Neuronal stem cell (in vitro differentiated cells): ENCODE data around the gene TPRG1L.

ENCODE experiments used
- DNase-seq: peaks from one replicate; pipeline ENCODE4 v3.0.0-alpha.2; 2013; ENCODE audit warnings: low spot score
- H2AFZ ChIP-seq: one replicate; pipeline ENCODE4 v1.6.1; 2013; ENCODE audit warnings: mild to moderate bottlenecking, low read length, inconsistent platforms
- H2AK5ac ChIP-seq: 2 replicates; pipeline ENCODE4 v1.6.1; 2013; ENCODE audit warnings: low read depth, mild to moderate bottlenecking, inconsistent platforms, low read length, moderate library complexity, mixed read lengths
- H2BK120ac ChIP-seq: 2 replicates; pipeline ENCODE4 v1.6.1; 2013; ENCODE audit warnings: low read depth, mild to moderate bottlenecking, inconsistent platforms, low read length, moderate library complexity, mixed read lengths
- H2BK12ac ChIP-seq: one replicate; pipeline ENCODE4 v1.6.1; 2013; ENCODE audit warnings: low read length, inconsistent platforms
- H2BK15ac ChIP-seq: 2 replicates; pipeline ENCODE4 v1.6.1; 2013; ENCODE audit warnings: mild to moderate bottlenecking, low read length, inconsistent platforms, mixed read lengths
- H2BK5ac ChIP-seq: one replicate; pipeline ENCODE4 v1.6.1; 2013; ENCODE audit warnings: inconsistent platforms, mild to moderate bottlenecking, low read length, moderate library complexity
- H3K14ac ChIP-seq: one replicate; pipeline ENCODE4 v1.6.1; 2013; ENCODE audit warnings: low read length, inconsistent platforms
- H3K18ac ChIP-seq: 2 replicates; pipeline ENCODE4 v1.6.1; 2013; ENCODE audit warnings: low read length, inconsistent platforms
- H3K23ac ChIP-seq: 2 replicates; pipeline ENCODE4 v1.6.1; 2013; ENCODE audit warnings: low read depth, mild to moderate bottlenecking, mixed read lengths, low read length, inconsistent platforms; ENCODE audit not compliant: poor library complexity
- H3K27ac ChIP-seq: replicated peaks from 3 replicates; pipeline ENCODE4 v1.5.1; 2013; ENCODE audit warnings: low read length, inconsistent platforms
- H3K27me3 ChIP-seq, 3 experiments: 2 replicates each; pipeline ENCODE4 v1.6.1; 2013; ENCODE audit warnings: low read length in 3 of 3, mild to moderate bottlenecking in 2 of 3, inconsistent platforms in 1 of 3, low read depth in 1 of 3, mixed read lengths in 1 of 3, moderate library complexity in 1 of 3; ENCODE audit not compliant: control insufficient read depth in 3 of 3, insufficient read depth in 3 of 3
- H3K36me3 ChIP-seq, 2 donors: replicated peaks in 1 of 2; 2 replicates each; pipeline ENCODE4 v1.6.1; 2013; ENCODE audit warnings: low read length in 2 of 2; ENCODE audit not compliant: control insufficient read depth in 2 of 2, insufficient read depth in 2 of 2
- H3K4ac ChIP-seq: 2 replicates; pipeline ENCODE4 v1.6.1; 2013; ENCODE audit warnings: inconsistent platforms, mild to moderate bottlenecking, low read length, moderate library complexity
- H3K4me1 ChIP-seq, 2 donors: 1 replicate in 1 of 2; 2 replicates in 1 of 2; pipeline ENCODE4 v1.6.1; 2013; ENCODE audit warnings: low read length in 2 of 2, low read depth in 1 of 2; ENCODE audit not compliant: control insufficient read depth in 2 of 2, insufficient read depth in 1 of 2
- H3K4me2 ChIP-seq: one replicate; pipeline ENCODE4 v1.6.1; 2013; ENCODE audit warnings: mild to moderate bottlenecking, low read length, inconsistent platforms; ENCODE audit not compliant: insufficient read depth, poor library complexity, severe bottlenecking
- H3K4me3 ChIP-seq, 2 donors: 2 replicates each; pipeline ENCODE4 v1.5.1; 2013; ENCODE audit warnings: low read length in 2 of 2, mild to moderate bottlenecking in 2 of 2, inconsistent platforms in 1 of 2, moderate library complexity in 1 of 2
- H3K79me1 ChIP-seq: one replicate; pipeline ENCODE4 v1.6.1; 2013; ENCODE audit warnings: low read depth, mild to moderate bottlenecking, inconsistent platforms, low read length, moderate library complexity
- H3K9ac ChIP-seq: one replicate; pipeline ENCODE4 v1.6.1; 2013; ENCODE audit warnings: mild to moderate bottlenecking, low read depth, low read length, inconsistent platforms; ENCODE audit not compliant: poor library complexity
- H3K9me3 ChIP-seq, 2 donors: replicated peaks in 1 of 2; 2 replicates each; pipeline versions ENCODE3 to v1.6.1; 2013; ENCODE audit warnings: low read length in 2 of 2, mild to moderate bottlenecking in 2 of 2, inconsistent platforms in 1 of 2, low read depth in 1 of 2, mixed read lengths in 1 of 2, moderate library complexity in 1 of 2; ENCODE audit not compliant: control insufficient read depth in 2 of 2, insufficient read depth in 1 of 2
- H4K8ac ChIP-seq: one replicate; pipeline ENCODE4 v1.6.1; 2013; ENCODE audit warnings: low read depth, mild to moderate bottlenecking, inconsistent platforms, low read length, moderate library complexity
- H4K91ac ChIP-seq: one replicate; pipeline ENCODE4 v1.6.1; 2013; ENCODE audit warnings: low read length, low read depth, mild to moderate bottlenecking, inconsistent platforms; ENCODE audit not compliant: poor library complexity
- WGBS, 2 donors: extraction: QIAGEN DNeasy Blood & Tissue Kit; methylation state at CpG; one replicate each; pipeline ENCODE4 v1.1.7; 2013; ENCODE audit warnings: missing lambda C conversion rate in 2 of 2, mixed read lengths in 1 of 2; ENCODE audit not compliant: insufficient read length in 2 of 2, insufficient replicate concordance in 1 of 2; ENCODE audit errors: extremely low coverage in 2 of 2; 5-methylcytosine and 5-hydroxymethylcytosine counted together

Gene TPRG1L

GRCh38 chr1:3603571-3604467 is 21.0 kb upstream of the TPRG1L start:
- Histone ChIP-seq H2AK5ac (peak overlapping the region; percentile 51), H3K9ac (no peak overlapping the region), H3K14ac (peak overlapping the region; percentile 77), H3K9me3 (peaks cover 0 to 4% of the 10 kb centered on the region in 2 donors), H3K27me3 (no peaks in the 10 kb centered on the region), H3K79me1 (peaks cover 39% of the 10 kb centered on the region), H4K91ac (no peak overlapping the region), H3K27ac (no peak overlapping the region), H3K4ac (no peak overlapping the region), H2BK5ac (no peak overlapping the region), H3K4me1 (peaks cover 14 to 26% of the 10 kb centered on the region in 2 donors), H3K18ac (peak overlapping the region; percentile 60), H2BK15ac (no peak overlapping the region), H3K4me3 (no peak overlapping the region), H2BK12ac (peak overlapping the region; percentile 31), H3K23ac (peak overlapping the region; percentile 66), H2AFZ (no peak overlapping the region), H4K8ac (no peak overlapping the region), H3K36me3 (peaks cover 4 to 6% of the 10 kb centered on the region in 2 donors), H2BK120ac (no peak overlapping the region), H3K4me2 (no peak overlapping the region)
- DNase-seq = no peak
- no CpG with 5 or more reads among the region's 29 CpGs for WGBS, 2 donors

- DNase-seq = no peak
- Histone ChIP-seq H3K79me1 (peaks cover 45% of the 10 kb centered on the region), H3K36me3 (peaks cover 3 to 4% of the 10 kb centered on the region in 2 donors), H3K27ac (no peak overlapping the region), H3K4me1 (peaks cover 14 to 26% of the 10 kb centered on the region in 2 donors), H3K23ac (peak overlapping the region; percentile 66), H2BK12ac (no peak overlapping the region), H2AFZ (no peak overlapping the region), H2AK5ac (peak overlapping the region; percentile 29), H3K27me3 (no peaks in the 10 kb centered on the region), H2BK15ac (no peak overlapping the region), H3K4me2 (no peak overlapping the region), H2BK120ac (no peak overlapping the region), H3K4ac (no peak overlapping the region), H3K9me3 (peaks cover 0 to 4% of the 10 kb centered on the region in 2 donors), H3K14ac (no peak overlapping the region), H4K8ac (no peak overlapping the region), H4K91ac (no peak overlapping the region), H2BK5ac (no peak overlapping the region), H3K4me3 (no peak overlapping the region), H3K9ac (no peak overlapping the region), H3K18ac (peak overlapping the region; percentile 27)
- no CpG with 5 or more reads among the region's 8 CpGs for WGBS, 2 donors
Measured at GRCh38 chr1:3604468-3604974, 20.3 kb upstream of the TPRG1L start.

- Histone ChIP-seq H3K4me2 (no peak overlapping the region), H2BK5ac (no peak overlapping the region), H3K23ac (no peak overlapping the region), H3K18ac (no peak overlapping the region), H3K27ac (no peak overlapping the region), H2BK12ac (no peak overlapping the region), H2AK5ac (peak overlapping the region; percentile 29), H3K79me1 (peaks cover 49% of the 10 kb centered on the region), H3K14ac (no peak overlapping the region), H3K9me3 (peaks cover 0 to 4% of the 10 kb centered on the region in 2 donors), H3K9ac (no peak overlapping the region), H2BK120ac (no peak overlapping the region), H4K91ac (no peak overlapping the region), H3K4ac (no peak overlapping the region), H3K4me3 (peak overlapping the region in 1 of 2 donors; percentile 11), H3K27me3 (no peaks in the 10 kb centered on the region), H2BK15ac (no peak overlapping the region), H3K36me3 (peaks cover 3 to 4% of the 10 kb centered on the region in 2 donors), H3K4me1 (peaks cover 20 to 33% of the 10 kb centered on the region in 2 donors), H2AFZ (no peak overlapping the region), H4K8ac (no peak overlapping the region)
- 91 to 100% methylated on average over 3 to 5 of the region's 7 CpGs for WGBS, 2 donors
- DNase-seq = no peak
Measured at GRCh38 chr1:3604997-3605823, 19.6 kb upstream of the TPRG1L start.
